HG03060 (cell line): ENCODE data around the gene VANGL1.
A peak's percentile ranks its signal among the peaks of the same experiment; 100 is the strongest.
"Not testable (repeated sequence)": the region's sequence is repeated elsewhere in the genome, so short reads cannot be mapped to it uniquely, and the experiment has no call there.

ENCODE experiments used
- ATAC-seq: cut with Tn5 transposase; IDR thresholded peaks from one replicate; pipeline ENCODE4 v1.9.1; 2021; ENCODE audit warnings: low read depth, moderate number of reproducible peaks; ENCODE audit not compliant: unreplicated experiment

Gene VANGL1

GRCh38 chr1:115641762-115642167 is at the start of gene VANGL1:
Gene VANGL1, plus strand, starts transcription at chr1:115641970. Its CDS starts 9,444 bp downstream, at chr1:115651414.
- peak; percentile 33 for ATAC-seq

GRCh38 chr1:115592264-115592663 is 49.5 kb upstream of the VANGL1 start:
- no peak for ATAC-seq

- ATAC-seq = no peak
These were observed 48.2 kb upstream of the VANGL1 start for GRCh38 chr1:115593365-115594259.

- no peak for ATAC-seq
These were observed 47.2 kb upstream of the VANGL1 start for GRCh38 chr1:115594600-115594999.

GRCh38 chr1:115595279-115596079 is 46.3 kb upstream of the VANGL1 start:
- no peak for ATAC-seq

GRCh38 chr1:115596080-115596780 is 45.5 kb upstream of the VANGL1 start:
- no peak for ATAC-seq

- ATAC-seq = no peak
These were observed 37.3 kb upstream of the VANGL1 start for GRCh38 chr1:115604508-115604907.

- ATAC-seq = no peak
These were observed 35.5 kb upstream of the VANGL1 start for GRCh38 chr1:115606305-115606704.

- no peak for ATAC-seq
These were observed 32.7 kb upstream of the VANGL1 start for GRCh38 chr1:115609021-115609420.

- no peak for ATAC-seq
These were observed 28.0 kb upstream of the VANGL1 start for GRCh38 chr1:115613767-115614166.

GRCh38 chr1:115620453-115620852 is 21.3 kb upstream of the VANGL1 start:
- ATAC-seq = no peak

- no peak for ATAC-seq
These were observed 20.8 kb upstream of the VANGL1 start for GRCh38 chr1:115620950-115621349.

- ATAC-seq = no peak
These were observed 16.9 kb upstream of the VANGL1 start for GRCh38 chr1:115624859-115625258.

- ATAC-seq = no peak
These were observed 11.4 kb upstream of the VANGL1 start for GRCh38 chr1:115630342-115630741.

- no peak for ATAC-seq
These were observed 9.3 kb upstream of the VANGL1 start for GRCh38 chr1:115632251-115633026.

- ATAC-seq = not testable (repeated sequence)
These were observed 8.2 kb upstream of the VANGL1 start for GRCh38 chr1:115633606-115634005.

- not testable (repeated sequence) for ATAC-seq
These were observed 4.5 kb upstream of the VANGL1 start for GRCh38 chr1:115637247-115637646.

GRCh38 chr1:115640384-115640783 is 1.4 kb upstream of the VANGL1 start:
- no peak for ATAC-seq

GRCh38 chr1:115642168-115643072 is 650 bp downstream of the VANGL1 start:
- ATAC-seq = peak; percentile 50
